ENCODE results near the gene MAP2K5. TPM values are rescaled to one million over a fixed set of nuclear protein-coding genes. Genes with fewer than 3 reads are reported as not detected.

The MAP2K5 gene
- total and polyA plus RNA-seq, 4 donors: 3.8 to 6.4 (median 5.6) TPM

GRCh38 chr15:67809441-67809840 lies 266.9 kb downstream of the MAP2K5 start (continued):
- TF ChIP-seq ZBTB33 (IDR thresholded peaks at IDR 0.05) (no peak), NR2F2 (IDR thresholded peaks at IDR 0.05) (no peak)

- no peak for DNase-seq (ENCODE audit: low spot score)
- no peak overlapping the region for H3K9ac ChIP-seq (ENCODE audit: low read depth in 1 of 2, low read length in 2 of 2)
Observed at GRCh38 chr15:67809866-67810265, 267.4 kb downstream of the MAP2K5 start.

DNA sequence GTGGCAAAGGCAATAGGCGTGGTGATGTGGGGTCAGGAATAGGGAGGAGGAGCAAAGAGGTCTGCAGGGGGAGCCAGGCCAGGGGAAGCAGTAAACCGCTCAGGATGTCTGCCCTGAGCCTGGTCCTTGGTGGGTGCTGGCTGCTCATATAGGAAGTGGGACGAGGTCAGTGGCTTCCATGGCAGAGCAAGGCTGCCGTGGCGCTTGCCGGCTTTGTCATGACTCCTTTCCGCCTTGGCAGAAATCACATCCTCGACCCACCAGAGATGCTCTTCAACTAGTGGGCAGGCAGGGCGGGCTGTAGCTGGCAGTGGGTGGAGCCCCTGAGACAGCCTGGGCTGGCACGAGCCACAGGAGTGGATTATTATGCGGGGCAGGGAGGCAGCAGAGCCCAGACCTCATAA lies 269.7 kb downstream of the MAP2K5 start:
- WGBS: 80% methylated on average over 11 of the region's 11 CpGs
- DNase-seq (ENCODE audit: low spot score): no peak
- H3K27me3 ChIP-seq (ENCODE audit: control insufficient read depth in 4 of 4, insufficient read depth in 4 of 4, low read length in 3 of 4): no peaks in the 10 kb centered on the region
- TF ChIP-seq NR2F2 (IDR thresholded peaks at IDR 0.05) (no peak), FOXA2 (IDR thresholded peaks at IDR 0.05) (no peak), SP1 (IDR thresholded peaks at IDR 0.05) (no peak), CTCF (IDR thresholded peaks at IDR 0.05; ENCODE audit: low read depth, low read length, missing input control) (no peak), YY1 (IDR thresholded peaks at IDR 0.05) (no peak), RAD21 (IDR thresholded peaks at IDR 0.05) (no peak), HNF4A (conservative IDR thresholded peaks at IDR 0.05) (no peak), TAF1 (conservative IDR thresholded peaks at IDR 0.05) (no peak), JUND (IDR thresholded peaks at IDR 0.05) (no peak), HNF4G (IDR thresholded peaks at IDR 0.05) (no peak), GABPA (IDR thresholded peaks at IDR 0.05 in 1 of 2, conservative IDR thresholded peaks at IDR 0.05 in 1 of 2) (no peak), FOXA1 (IDR thresholded peaks at IDR 0.05) (no peak), EGR1 (IDR thresholded peaks at IDR 0.05; ENCODE audit: low read depth in 2 of 2) (no peak)
- TF ChIP-seq, protein P1, sequence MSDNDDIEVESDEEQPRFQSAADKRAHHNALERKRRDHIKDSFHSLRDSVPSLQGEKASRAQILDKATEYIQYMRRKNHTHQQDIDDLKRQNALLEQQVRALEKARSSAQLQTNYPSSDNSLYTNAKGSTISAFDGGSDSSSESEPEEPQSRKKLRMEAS (IDR thresholded peaks at IDR 0.05): no peak
- TF ChIP-seq, protein P2, sequence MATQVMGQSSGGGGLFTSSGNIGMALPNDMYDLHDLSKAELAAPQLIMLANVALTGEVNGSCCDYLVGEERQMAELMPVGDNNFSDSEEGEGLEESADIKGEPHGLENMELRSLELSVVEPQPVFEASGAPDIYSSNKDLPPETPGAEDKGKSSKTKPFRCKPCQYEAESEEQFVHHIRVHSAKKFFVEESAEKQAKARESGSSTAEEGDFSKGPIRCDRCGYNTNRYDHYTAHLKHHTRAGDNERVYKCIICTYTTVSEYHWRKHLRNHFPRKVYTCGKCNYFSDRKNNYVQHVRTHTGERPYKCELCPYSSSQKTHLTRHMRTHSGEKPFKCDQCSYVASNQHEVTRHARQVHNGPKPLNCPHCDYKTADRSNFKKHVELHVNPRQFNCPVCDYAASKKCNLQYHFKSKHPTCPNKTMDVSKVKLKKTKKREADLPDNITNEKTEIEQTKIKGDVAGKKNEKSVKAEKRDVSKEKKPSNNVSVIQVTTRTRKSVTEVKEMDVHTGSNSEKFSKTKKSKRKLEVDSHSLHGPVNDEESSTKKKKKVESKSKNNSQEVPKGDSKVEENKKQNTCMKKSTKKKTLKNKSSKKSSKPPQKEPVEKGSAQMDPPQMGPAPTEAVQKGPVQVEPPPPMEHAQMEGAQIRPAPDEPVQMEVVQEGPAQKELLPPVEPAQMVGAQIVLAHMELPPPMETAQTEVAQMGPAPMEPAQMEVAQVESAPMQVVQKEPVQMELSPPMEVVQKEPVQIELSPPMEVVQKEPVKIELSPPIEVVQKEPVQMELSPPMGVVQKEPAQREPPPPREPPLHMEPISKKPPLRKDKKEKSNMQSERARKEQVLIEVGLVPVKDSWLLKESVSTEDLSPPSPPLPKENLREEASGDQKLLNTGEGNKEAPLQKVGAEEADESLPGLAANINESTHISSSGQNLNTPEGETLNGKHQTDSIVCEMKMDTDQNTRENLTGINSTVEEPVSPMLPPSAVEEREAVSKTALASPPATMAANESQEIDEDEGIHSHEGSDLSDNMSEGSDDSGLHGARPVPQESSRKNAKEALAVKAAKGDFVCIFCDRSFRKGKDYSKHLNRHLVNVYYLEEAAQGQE (IDR thresholded peaks at IDR 0.05): no peak
- TF ChIP-seq, protein P3, sequence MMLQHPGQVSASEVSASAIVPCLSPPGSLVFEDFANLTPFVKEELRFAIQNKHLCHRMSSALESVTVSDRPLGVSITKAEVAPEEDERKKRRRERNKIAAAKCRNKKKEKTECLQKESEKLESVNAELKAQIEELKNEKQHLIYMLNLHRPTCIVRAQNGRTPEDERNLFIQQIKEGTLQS (IDR thresholded peaks at IDR 0.05): no peak

More at GRCh38 chr15:67809866-67810265, 267.4 kb downstream of the MAP2K5 start:
- no peak for TF ChIP-seq CTCF (IDR thresholded peaks at IDR 0.05; ENCODE audit: low read depth, low read length, missing input control)
- TF ChIP-seq RAD21 (IDR thresholded peaks at IDR 0.05): no peak
- no peak for TF ChIP-seq HNF4G (IDR thresholded peaks at IDR 0.05)
- no peaks in the 10 kb centered on the region for H3K27me3 ChIP-seq (ENCODE audit: control insufficient read depth in 4 of 4, insufficient read depth in 4 of 4, low read length in 3 of 4)
- no peak overlapping the region for H3K27ac ChIP-seq (ENCODE audit: low read depth in 1 of 2, low read length in 2 of 2)
- peaks cover 0 to 8% (median 1%) of the 10 kb centered on the region in 4 donors for H3K36me3 ChIP-seq (ENCODE audit: control insufficient read depth in 4 of 4, insufficient read depth in 3 of 4, low read depth in 1 of 4, low read length in 3 of 4)
- no peak overlapping the region for H3K4me3 ChIP-seq (ENCODE audit: low read depth in 1 of 3, low read length in 3 of 3)
- H3K9me3 ChIP-seq (ENCODE audit: control insufficient read depth in 4 of 4, low read length in 3 of 4): no peaks in the 10 kb centered on the region
- H3K4me1 ChIP-seq (ENCODE audit: control insufficient read depth in 4 of 4, insufficient read depth in 4 of 4, low read length in 3 of 4): no peaks in the 10 kb centered on the region
- WGBS: 95% methylated on average over 6 of the region's 6 CpGs

More for the DNA sequence above, 269.7 kb downstream of the MAP2K5 start:
- Histone ChIP-seq H3K9me3 (ENCODE audit: control insufficient read depth in 4 of 4, low read length in 3 of 4) (peaks cover 0 to 4% (median 0%) of the 10 kb centered on the region in 4 donors), H3K36me3 (ENCODE audit: control insufficient read depth in 4 of 4, insufficient read depth in 3 of 4, low read depth in 1 of 4, low read length in 3 of 4) (peaks cover 0 to 6% (median 0%) of the 10 kb centered on the region in 4 donors), H3K9ac (ENCODE audit: low read depth in 1 of 2, low read length in 2 of 2) (no peak overlapping the region), H3K27ac (ENCODE audit: low read depth in 1 of 2, low read length in 2 of 2) (no peak overlapping the region), H3K4me3 (ENCODE audit: low read depth in 1 of 3, low read length in 3 of 3) (no peak overlapping the region), H3K4me1 (ENCODE audit: control insufficient read depth in 4 of 4, insufficient read depth in 4 of 4, low read length in 3 of 4) (no peaks in the 10 kb centered on the region)

Measured in liver (tissue), 9 donors.